SK-N-MC (cell line): ENCODE measurements around the gene C17orf78.
"Not testable (repeated sequence)": the region's sequence is repeated elsewhere in the genome, so short reads cannot be mapped to it uniquely, and the experiment has no call there.

Experiments
- DNase-seq: peaks from one replicate; pipeline ENCODE4 v3.0.0-alpha.2; 2011; ENCODE audit warnings: low read depth, low spot score
- H3K27ac ChIP-seq: fragments of 200-600 bp; sonication (generic); 2 replicates; pipeline ENCODE4 v1.5.1; 2016; ENCODE audit warnings: mixed run types
- H3K36me3 ChIP-seq: fragments of 200-600 bp; sonication (generic); 2 replicates; pipeline ENCODE4 v1.6.1; 2017; ENCODE audit warnings: antibody characterized with exemption, low read length, mixed read lengths; ENCODE audit not compliant: insufficient read depth
- H3K4me3 ChIP-seq: fragments of 200-600 bp; sonication (generic); 2 replicates; pipeline ENCODE4 v1.5.1; 2016
- H3K9ac ChIP-seq: fragments of 200-600 bp; sonication (generic); 2 replicates; pipeline ENCODE4 v1.8.0; 2017; ENCODE audit warnings: mixed run types, mixed read lengths; ENCODE audit not compliant: insufficient read length
- H3K9me3 ChIP-seq: fragments of 200-600 bp; sonication (generic); 2 replicates; pipeline ENCODE4 v1.6.1; 2017; ENCODE audit warnings: low read depth, mild to moderate bottlenecking, antibody characterized with exemption, low read length, moderate library complexity, mixed read lengths
- EZH2 ChIP-seq: fragments of 200-600 bp; sonication (generic); IDR thresholded peaks from one replicate; pipeline ENCODE4 v1.6.1; 2017; ENCODE audit warnings: antibody characterized with exemption
- FOXP2 ChIP-seq: optimal IDR thresholded peaks from 2 replicates; pipeline ENCODE3; 2011; ENCODE audit warnings: mild to moderate bottlenecking, moderate library complexity; ENCODE audit not compliant: insufficient read depth; ENCODE audit errors: extremely low read length, control extremely low read depth
- POLR2AphosphoS5 ChIP-seq: IDR thresholded peaks from 2 replicates; pipeline ENCODE4 v1.6.1; 2012; ENCODE audit warnings: mild to moderate bottlenecking, low read depth, low read length, borderline replicate concordance

C17orf78 gene

DNA sequence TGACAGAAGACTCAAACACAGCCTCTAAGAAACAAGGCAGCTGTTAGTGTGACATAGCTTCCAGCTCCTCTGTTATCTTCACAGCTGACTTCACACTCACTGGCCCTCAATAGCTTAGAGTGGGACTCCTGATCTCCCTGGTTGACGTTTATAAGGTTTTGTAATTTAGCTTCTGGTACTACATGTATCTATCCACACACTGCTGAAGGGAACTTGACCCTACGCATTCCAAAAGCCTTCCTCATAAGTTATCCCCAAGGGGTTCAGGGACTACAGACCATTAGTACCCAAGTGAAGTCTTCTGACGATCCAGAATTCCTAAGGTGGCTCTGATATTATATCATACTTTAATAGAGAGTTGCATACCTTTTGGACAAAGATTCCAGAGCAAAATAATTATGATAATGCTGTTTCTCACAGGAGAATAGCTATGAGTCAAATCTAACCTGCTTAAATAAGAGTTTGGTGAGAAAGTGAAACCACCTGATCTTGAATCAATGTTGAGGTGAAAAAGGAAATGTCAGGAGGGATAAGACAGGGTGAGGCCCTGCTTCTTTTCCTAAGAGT is 16.3 kb downstream of the C17orf78 start:
- TF ChIP-seq EZH2 (no peak), FOXP2 (no peak), POLR2AphosphoS5 (no peak)
- no peak overlapping the region for H3K9ac ChIP-seq
- H3K36me3 ChIP-seq = no peaks in the 10 kb centered on the region
- DNase-seq = no peak
- H3K4me3 ChIP-seq = no peak overlapping the region
- H3K27ac ChIP-seq = no peak overlapping the region
- no peaks in the 10 kb centered on the region for H3K9me3 ChIP-seq

DNA sequence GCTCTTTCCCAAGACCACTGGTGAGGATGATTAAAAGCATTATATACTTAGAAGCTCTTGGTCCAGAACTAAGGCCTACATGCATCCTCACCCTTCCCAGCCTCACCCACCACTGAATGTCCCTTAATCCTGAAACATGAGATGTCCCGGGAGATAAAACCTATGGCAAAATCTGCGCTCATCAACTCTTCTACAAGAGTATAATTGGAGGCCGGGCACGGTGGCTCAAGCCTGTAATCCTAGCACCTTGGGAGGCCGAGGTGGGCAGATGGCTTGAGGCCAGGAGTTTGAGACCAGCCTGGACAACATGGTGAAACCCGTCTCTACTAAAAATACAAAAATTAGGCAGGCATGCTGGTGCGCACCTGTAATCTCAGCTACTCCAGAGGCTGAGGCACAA is 17.6 kb downstream of the C17orf78 start:
- Histone ChIP-seq H3K36me3 (no peaks in the 10 kb centered on the region), H3K4me3 (no peak overlapping the region), H3K9me3 (no peaks in the 10 kb centered on the region), H3K9ac (no peak overlapping the region), H3K27ac (no peak overlapping the region)
- DNase-seq = no peak
- no peak for TF ChIP-seq FOXP2
- no peak for TF ChIP-seq POLR2AphosphoS5
- TF ChIP-seq EZH2 = no peak

DNA sequence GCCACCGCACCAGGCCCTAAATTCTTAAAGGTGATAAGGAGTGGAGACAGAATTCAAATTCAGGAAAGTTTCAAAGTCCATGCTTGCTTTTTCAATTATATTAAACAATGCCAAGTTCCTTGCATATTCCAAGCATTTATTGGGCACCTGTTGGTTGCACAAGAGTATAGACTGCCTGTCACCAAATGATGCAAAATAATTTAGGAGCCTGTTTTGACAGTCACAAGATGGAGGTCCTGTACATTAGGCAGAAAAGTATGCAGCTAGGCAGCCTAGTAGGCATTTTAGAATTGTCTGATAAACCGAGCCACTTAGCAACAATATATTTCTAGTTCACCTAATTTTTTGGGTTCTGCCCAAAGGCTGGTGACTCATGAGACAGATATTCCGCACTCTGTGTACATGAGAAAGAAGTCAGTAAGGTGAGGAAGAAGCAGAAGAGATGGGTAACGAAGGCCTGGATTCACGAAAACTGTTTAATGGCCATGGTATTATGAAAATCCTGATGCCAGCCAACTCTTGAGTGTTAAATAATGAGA is 23.5 kb downstream of the C17orf78 start:
- no peaks in the 10 kb centered on the region for H3K9me3 ChIP-seq
- TF ChIP-seq EZH2 = no peak
- TF ChIP-seq FOXP2 = no peak
- TF ChIP-seq POLR2AphosphoS5 = no peak
- no peaks in the 10 kb centered on the region for H3K36me3 ChIP-seq
- DNase-seq = no peak
- no peak overlapping the region for H3K4me3 ChIP-seq
- no peak overlapping the region for H3K9ac ChIP-seq
- H3K27ac ChIP-seq = no peak overlapping the region

DNA sequence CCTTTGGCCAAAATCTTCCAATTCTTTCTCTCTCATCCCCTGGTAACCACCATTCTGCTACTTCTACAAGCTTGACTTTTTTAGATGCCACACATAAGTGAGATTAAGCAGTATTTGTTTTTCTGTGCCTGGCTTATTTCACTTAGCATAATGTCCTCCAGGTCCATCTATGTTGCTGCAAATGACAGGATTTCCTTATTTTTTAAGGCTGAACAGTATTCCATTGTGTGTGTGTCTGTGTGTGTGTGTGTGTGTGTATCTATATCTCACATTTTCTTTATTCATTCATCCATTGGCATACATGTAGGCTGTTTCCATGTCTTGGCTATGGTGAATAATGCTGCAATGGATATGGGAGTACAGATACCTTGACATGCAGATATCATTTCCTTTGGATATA is 24.7 kb downstream of the C17orf78 start:
- H3K27ac ChIP-seq = no peak overlapping the region
- H3K36me3 ChIP-seq = no peaks in the 10 kb centered on the region
- no peak overlapping the region for H3K4me3 ChIP-seq
- TF ChIP-seq POLR2AphosphoS5 = no peak
- TF ChIP-seq EZH2 = no peak
- TF ChIP-seq FOXP2 = no peak
- DNase-seq = no peak
- no peaks in the 10 kb centered on the region for H3K9me3 ChIP-seq
- H3K9ac ChIP-seq = no peak overlapping the region

DNA sequence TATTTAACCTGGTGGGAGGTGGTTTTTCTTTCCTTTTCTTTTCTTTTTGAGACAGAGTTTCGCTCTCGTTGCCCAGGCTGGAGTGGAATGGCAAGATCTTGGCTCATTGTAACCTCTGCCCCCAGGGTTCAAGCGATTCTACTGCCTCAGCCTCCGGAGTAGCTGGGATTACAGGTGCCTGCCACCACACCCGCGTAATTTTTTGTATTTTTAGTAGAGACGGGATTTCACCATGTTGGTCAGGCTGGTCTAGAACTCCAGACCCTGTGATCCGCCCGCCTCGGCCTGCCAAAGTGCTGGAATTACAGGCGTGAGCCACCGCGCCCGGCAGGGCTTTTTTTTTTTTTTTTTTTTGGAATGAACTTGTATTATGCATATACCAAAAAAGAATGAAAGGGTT is 29.7 kb downstream of the C17orf78 start:
- Histone ChIP-seq H3K9ac (peak overlapping the region; percentile 96), H3K4me3 (peak overlapping the region; percentile 90)
- DNase-seq, H3K9me3 ChIP-seq, H3K36me3 ChIP-seq, H3K27ac ChIP-seq: not testable (repeated sequence)

DNA sequence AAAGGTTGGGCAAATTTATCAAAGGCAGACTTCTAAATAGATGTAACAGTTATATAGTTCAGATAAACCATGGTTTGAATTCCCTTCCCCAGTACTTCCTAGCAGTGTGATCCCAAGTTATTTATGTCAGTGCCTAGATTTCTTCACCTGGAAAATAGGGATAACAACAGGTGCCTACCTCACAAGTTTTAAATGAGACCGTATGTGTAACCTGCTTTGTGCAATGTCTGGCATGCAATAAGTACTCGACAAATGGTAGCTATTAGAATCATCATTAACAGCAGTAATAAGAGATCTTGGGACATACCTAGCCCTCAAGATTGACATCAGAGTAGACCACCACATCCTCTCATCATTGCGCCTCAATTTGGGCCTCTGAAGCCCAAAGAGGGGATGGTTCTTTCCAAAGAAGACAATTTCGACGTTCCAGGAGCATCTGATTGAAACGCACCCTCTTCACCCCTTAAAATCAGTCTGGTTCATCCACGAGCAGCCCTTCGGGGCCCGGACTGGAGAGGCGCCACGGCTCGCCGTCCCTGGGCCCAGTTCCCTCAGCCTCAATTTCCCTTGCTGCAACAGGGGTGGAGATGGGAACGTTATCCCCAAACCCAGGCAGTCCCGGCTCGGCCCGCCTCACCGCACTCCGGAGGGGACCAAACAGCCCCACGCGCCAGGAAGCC is 30.3 kb downstream of the C17orf78 start:
- Histone ChIP-seq H3K4me3 (peak overlapping the region; percentile 90), H3K27ac (peak overlapping the region; percentile 48; the same call in 1 of the 2 replicates), H3K9me3 (no peaks in the 10 kb centered on the region), H3K36me3 (peaks cover 15% of the 10 kb centered on the region), H3K9ac (peak overlapping the region; percentile 96)
- DNase-seq = no peak
- TF ChIP-seq POLR2AphosphoS5 = no peak
- TF ChIP-seq FOXP2 = no peak
- no peak for TF ChIP-seq EZH2

DNA sequence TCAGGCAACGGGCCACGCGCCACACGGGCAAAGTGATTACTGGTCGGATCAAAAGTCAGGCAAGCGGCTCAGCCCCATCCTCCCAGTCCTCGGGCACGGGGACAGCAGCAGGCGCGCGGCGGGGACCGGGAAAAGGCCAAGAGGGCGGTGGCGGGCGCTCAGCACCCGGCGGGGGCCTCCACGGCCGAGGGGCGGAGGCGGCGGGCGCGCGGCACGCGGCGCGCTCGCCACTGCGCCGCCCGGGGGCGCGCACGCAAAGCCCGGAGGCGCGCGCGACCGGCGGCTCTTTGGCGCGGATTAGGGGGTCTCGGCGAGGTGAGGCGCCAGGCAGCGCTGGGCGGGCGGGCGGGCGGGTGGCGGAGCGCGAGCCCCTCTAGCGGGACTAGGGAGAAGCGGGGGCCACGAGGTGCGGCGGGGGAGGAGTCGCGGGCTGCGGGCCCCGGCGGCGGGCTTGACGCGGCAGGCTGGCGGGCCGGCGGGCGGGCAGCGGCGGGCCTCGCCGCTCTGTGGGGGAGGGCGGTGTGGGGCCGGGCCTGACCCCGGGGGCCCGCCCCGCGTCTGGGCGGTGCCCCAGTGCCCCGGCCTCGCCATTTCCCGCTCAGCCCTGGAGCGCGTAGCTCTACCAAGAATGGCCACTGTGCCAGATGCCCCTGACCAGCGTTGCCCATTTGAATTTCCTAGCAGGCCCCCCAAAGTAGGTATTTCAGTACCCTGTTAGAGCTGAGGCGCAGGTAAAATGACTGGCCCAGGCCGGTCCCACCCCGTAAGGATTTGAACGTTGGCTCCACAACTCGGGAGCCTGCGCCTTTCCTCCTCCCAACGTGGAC is 31.1 kb downstream of the C17orf78 start, which contains the start of the genes ACACA and TADA2A:
Gene ACACA, minus strand, starts transcription at position 202 of the 827 bp plus-strand sequence. CDS start 537 bp downstream, outside the sequence.
Gene TADA2A, plus strand, starts transcription at position 252 of the 827 bp plus-strand sequence. CDS start 4,480 bp downstream, outside the sequence.
- Histone ChIP-seq H3K4me3 (peak within 1 kb of the TSS; percentile 90), H3K27ac (peak within 1 kb of the TSS; percentile 82), H3K9me3 (no peaks in the 10 kb centered on the region), H3K9ac (peak within 1 kb of the TSS; percentile 96), H3K36me3 (peaks cover 22% of the 10 kb centered on the region)
- TF ChIP-seq FOXP2 = no peak
- TF ChIP-seq POLR2AphosphoS5 = peak; percentile 87
- no peak for TF ChIP-seq EZH2
- peak; percentile 14 for DNase-seq

DNA sequence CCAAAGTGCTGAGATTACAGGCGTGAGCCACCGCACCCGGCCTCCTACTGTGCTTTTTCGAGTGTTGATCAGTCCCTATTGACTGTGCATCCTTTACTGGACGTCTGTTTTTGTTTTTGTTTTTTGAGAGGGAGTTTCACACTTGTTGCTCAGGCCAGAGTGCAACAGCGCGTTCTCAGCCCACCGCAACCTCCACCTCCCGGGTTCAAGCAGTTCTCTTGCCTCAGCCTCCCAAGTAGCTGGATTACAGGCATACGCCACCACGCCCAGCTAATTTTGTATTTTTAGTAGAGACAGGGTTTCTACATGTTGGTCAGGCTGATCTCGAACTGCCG is 32.3 kb downstream of the C17orf78 start:
- H3K9ac ChIP-seq, H3K4me3 ChIP-seq, H3K27ac ChIP-seq: not testable (repeated sequence)

More for the DNA sequence above, 32.3 kb downstream of the C17orf78 start:
- peaks cover 35% of the 10 kb centered on the region for H3K36me3 ChIP-seq
- not testable (repeated sequence) for H3K9me3 ChIP-seq, DNase-seq
